Subcutaneous abdominal adipose tissue (tissue), 5 donors: ENCODE measurements around the gene FRRS1L.
A peak's percentile ranks its signal among the peaks of the same experiment; 100 is the strongest.

Source experiments
- H3K27ac ChIP-seq: one replicate; pipeline ENCODE4 v1.7.0; 2013; ENCODE audit warnings: low read depth, mild to moderate bottlenecking, inconsistent platforms, low read length, moderate library complexity
- H3K27me3 ChIP-seq, 5 donors: one replicate each; pipeline ENCODE4 v1.7.0; 2013; ENCODE audit warnings: low read length in 5 of 5, inconsistent platforms in 1 of 5; ENCODE audit not compliant: control insufficient read depth in 5 of 5, insufficient read depth in 4 of 5
- H3K36me3 ChIP-seq, 5 donors: one replicate each; pipeline ENCODE4 v1.7.0; 2013; ENCODE audit warnings: low read length in 5 of 5; ENCODE audit not compliant: control insufficient read depth in 5 of 5, insufficient read depth in 5 of 5
- H3K4me1 ChIP-seq, 5 donors: one replicate each; pipeline ENCODE4 v1.7.0; 2013; ENCODE audit warnings: low read length in 5 of 5, mild to moderate bottlenecking in 3 of 5, moderate library complexity in 1 of 5; ENCODE audit not compliant: control insufficient read depth in 5 of 5, insufficient read depth in 5 of 5
- H3K4me3 ChIP-seq, 5 donors: one replicate each; pipeline ENCODE4 v1.7.0; 2013; ENCODE audit warnings: low read length in 5 of 5, low read depth in 1 of 5
- H3K9ac ChIP-seq, 5 donors: one replicate each; pipeline ENCODE4 v1.7.0; 2013; ENCODE audit warnings: low read length in 5 of 5, mild to moderate bottlenecking in 4 of 5, moderate library complexity in 3 of 5
- H3K9me3 ChIP-seq, 5 donors: one replicate each; pipeline ENCODE4 v1.7.0; 2013; ENCODE audit warnings: low read length in 5 of 5; ENCODE audit not compliant: control insufficient read depth in 5 of 5
- donor health status: healthy.
- donor health status: healthy.
- donor health status: healthy.
- donor health status: healthy.
- donor health status: healthy.

FRRS1L gene, protein sequence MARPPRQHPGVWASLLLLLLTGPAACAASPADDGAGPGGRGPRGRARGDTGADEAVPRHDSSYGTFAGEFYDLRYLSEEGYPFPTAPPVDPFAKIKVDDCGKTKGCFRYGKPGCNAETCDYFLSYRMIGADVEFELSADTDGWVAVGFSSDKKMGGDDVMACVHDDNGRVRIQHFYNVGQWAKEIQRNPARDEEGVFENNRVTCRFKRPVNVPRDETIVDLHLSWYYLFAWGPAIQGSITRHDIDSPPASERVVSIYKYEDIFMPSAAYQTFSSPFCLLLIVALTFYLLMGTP

GRCh38 chr9:109166771-109167601, at the start of gene FRRS1L:
FRRS1L (minus strand) TSS chr9:109167249; CDS start chr9:109167138, 111 bp downstream.
- H3K9ac ChIP-seq, result no peak within 1 kb of the TSS
- H3K36me3 ChIP-seq, result no peaks in the 10 kb centered on the region
- H3K9me3 ChIP-seq, result peaks cover 0 to 7% (median 6%) of the 10 kb centered on the region in 5 donors
- peaks cover 0 to 4% (median 0%) of the 10 kb centered on the region in 5 donors for H3K4me1 ChIP-seq
- peak within 1 kb of the TSS in 1 of 5 donors; percentile 31 for H3K4me3 ChIP-seq
- H3K27ac ChIP-seq, result no peak within 1 kb of the TSS
- H3K27me3 ChIP-seq, result peaks cover 10 to 24% (median 16%) of the 10 kb centered on the region in 5 donors

- Histone ChIP-seq H3K4me1 (peaks cover 0 to 3% (median 0%) of the 10 kb centered on the region in 5 donors), H3K27me3 (no peaks in the 10 kb centered on the region), H3K36me3 (peaks cover 0 to 3% (median 0%) of the 10 kb centered on the region in 5 donors), H3K4me3 (no peak overlapping the region), H3K27ac (no peak overlapping the region), H3K9me3 (no peaks in the 10 kb centered on the region), H3K9ac (no peak overlapping the region)
Measured at GRCh38 chr9:109214414-109214813, 47.4 kb upstream of the FRRS1L start.

DNA sequence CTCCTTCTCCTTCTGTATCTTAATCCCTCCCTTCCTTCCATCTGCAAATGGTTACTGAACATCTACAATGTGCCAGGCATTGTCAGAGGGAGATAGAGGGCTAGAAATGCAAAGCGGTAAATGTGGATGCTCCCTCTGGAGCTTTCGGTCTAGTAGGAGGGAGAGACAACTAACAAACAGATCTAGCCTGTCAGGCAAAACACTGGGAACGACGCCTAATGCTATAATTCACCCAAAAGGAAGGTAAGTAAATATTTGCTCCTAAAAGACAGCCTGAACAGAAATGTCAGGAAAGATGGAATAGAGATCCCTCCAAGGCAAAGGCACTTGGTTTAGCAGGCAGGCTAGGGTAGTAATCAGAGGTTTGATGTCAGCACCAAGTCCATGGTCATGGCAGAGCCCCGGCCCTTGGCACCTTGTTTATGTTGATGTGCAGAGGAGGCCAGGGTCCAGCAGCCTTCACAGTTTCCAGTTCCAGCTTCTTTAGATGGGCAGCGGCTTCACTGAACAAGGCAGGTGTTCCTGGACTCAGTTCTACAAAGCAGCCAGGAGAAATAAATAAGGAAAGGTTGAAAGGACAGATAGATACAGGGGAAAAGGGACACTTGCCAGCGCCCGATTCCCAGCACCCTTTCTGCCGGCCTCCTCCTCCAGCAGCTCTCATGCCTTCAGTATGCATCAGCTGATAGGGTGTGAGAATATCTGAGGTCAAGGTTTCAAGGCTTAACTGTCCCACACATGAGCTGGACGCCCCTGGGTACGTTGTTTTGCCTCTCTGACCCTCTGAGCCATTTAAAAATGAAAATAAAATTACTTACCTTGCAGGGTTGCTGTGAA, 46.5 kb upstream of the FRRS1L start:
- Histone ChIP-seq H3K36me3 (peaks cover 0 to 3% (median 0%) of the 10 kb centered on the region in 5 donors), H3K27me3 (no peaks in the 10 kb centered on the region), H3K27ac (no peak overlapping the region), H3K4me3 (no peak overlapping the region), H3K4me1 (peaks cover 0 to 3% (median 0%) of the 10 kb centered on the region in 5 donors), H3K9me3 (no peaks in the 10 kb centered on the region), H3K9ac (no peak overlapping the region)

DNA sequence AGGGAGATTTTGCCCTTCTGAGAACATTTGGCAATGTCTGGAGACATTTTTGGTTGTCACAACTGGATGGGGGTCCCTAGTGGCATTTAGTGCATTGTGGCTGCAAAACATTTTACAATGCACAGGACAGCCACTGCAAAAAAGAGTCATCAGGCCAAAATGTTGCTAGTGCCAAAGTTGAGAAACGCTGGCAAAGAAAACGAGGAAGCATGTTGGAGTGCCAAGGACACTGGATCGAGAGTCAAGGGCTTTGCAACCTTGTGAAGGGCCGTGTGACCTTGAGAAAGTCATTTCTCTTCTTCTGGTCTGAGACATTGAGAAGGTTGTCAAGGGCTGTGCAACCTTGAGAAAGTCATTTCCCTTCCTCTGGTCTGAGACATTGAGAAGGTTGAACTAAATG, 45.7 kb upstream of the FRRS1L start:
- Histone ChIP-seq H3K27ac (no peak overlapping the region), H3K27me3 (no peaks in the 10 kb centered on the region), H3K9ac (no peak overlapping the region), H3K36me3 (peaks cover 0 to 3% (median 0%) of the 10 kb centered on the region in 5 donors), H3K4me1 (peaks cover 0 to 3% (median 0%) of the 10 kb centered on the region in 5 donors), H3K9me3 (no peaks in the 10 kb centered on the region), H3K4me3 (no peak overlapping the region)

GRCh38 chr9:109206670-109207069, 39.6 kb upstream of the FRRS1L start:
- Histone ChIP-seq H3K27ac (no peak overlapping the region), H3K9me3 (no peaks in the 10 kb centered on the region)

GRCh38 chr9:109205526-109205925, 38.5 kb upstream of the FRRS1L start:
- Histone ChIP-seq H3K27me3 (no peaks in the 10 kb centered on the region), H3K36me3 (peaks cover 0 to 18% (median 4%) of the 10 kb centered on the region in 5 donors), H3K9ac (no peak overlapping the region), H3K4me3 (no peak overlapping the region), H3K4me1 (no peaks in the 10 kb centered on the region), H3K9me3 (no peaks in the 10 kb centered on the region), H3K27ac (no peak overlapping the region)

More at GRCh38 chr9:109206670-109207069, 39.6 kb upstream of the FRRS1L start:
- peaks cover 0 to 18% (median 4%) of the 10 kb centered on the region in 5 donors for H3K36me3 ChIP-seq
- no peaks in the 10 kb centered on the region for H3K27me3 ChIP-seq
- no peaks in the 10 kb centered on the region for H3K4me1 ChIP-seq
- no peak overlapping the region for H3K4me3 ChIP-seq
- no peak overlapping the region for H3K9ac ChIP-seq

GRCh38 chr9:109203761-109204360, 36.8 kb upstream of the FRRS1L start:
- H3K9me3 ChIP-seq, result no peaks in the 10 kb centered on the region
- H3K4me3 ChIP-seq, result no peak overlapping the region
- H3K27ac ChIP-seq, result no peak overlapping the region
- H3K4me1 ChIP-seq, result no peaks in the 10 kb centered on the region
- H3K9ac ChIP-seq, result no peak overlapping the region
- H3K36me3 ChIP-seq, result peaks cover 0 to 18% (median 4%) of the 10 kb centered on the region in 5 donors
- no peaks in the 10 kb centered on the region for H3K27me3 ChIP-seq

DNA sequence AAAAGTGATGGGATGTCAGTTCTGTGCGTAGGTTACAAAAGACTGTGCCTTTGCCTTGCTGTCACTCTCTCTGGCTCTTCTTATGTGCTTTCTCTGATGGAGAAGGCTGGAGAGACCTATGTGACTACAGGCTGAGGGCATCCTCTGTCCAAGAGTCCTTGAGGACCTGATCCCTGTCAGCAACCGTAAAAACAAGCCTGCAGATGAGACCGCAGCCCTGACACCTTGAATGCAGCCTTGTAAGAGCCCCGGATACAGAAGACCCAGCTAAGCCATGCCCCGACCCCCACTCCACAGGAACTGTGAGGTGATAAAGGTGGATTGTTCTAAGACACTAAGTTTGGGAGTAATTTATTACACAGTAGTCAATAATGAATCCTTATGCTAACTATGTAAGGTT, 32.6 kb upstream of the FRRS1L start:
- H3K9me3 ChIP-seq, result no peaks in the 10 kb centered on the region

DNA sequence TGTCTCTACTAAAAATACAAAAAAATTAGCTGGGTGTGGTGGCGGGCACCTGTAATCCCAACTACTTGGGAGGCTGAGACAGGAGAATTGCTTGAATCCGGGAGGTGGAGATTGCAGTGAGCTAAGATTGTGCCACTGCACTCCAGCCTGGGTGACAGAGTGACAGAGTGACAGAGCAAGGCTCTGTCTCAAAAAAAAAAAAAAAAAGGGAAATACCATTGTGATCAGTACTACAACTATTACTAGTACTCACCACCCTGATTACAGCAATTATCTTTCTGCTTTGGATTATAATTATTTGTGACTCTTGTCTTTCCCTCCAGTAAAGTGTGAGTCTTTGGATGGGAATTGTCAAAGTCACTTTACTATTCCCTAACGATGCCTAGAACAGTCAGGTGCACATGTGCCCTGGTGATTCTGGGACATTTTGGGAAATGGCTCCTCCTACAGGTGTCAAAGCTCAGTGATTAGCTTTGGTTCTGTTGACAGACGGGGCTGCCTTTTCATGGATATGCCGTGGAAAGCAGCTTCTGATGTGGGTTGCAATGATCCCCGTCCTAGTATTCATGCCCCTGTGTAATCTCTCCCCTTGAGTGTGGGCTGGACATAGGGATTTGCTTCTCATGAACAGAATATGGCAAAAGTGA, 31.8 kb upstream of the FRRS1L start:
- Histone ChIP-seq H3K27me3 (no peaks in the 10 kb centered on the region), H3K9me3 (no peaks in the 10 kb centered on the region), H3K4me1 (peaks cover 0 to 10% (median 6%) of the 10 kb centered on the region in 5 donors), H3K36me3 (peaks cover 0 to 3% (median 0%) of the 10 kb centered on the region in 5 donors), H3K27ac (no peak overlapping the region), H3K9ac (no peak overlapping the region), H3K4me3 (no peak overlapping the region)

More for the DNA sequence above, 32.6 kb upstream of the FRRS1L start:
- Histone ChIP-seq H3K9ac (no peak overlapping the region), H3K27ac (no peak overlapping the region), H3K27me3 (no peaks in the 10 kb centered on the region), H3K4me3 (no peak overlapping the region), H3K36me3 (peaks cover 0 to 3% (median 0%) of the 10 kb centered on the region in 5 donors), H3K4me1 (peaks cover 0 to 10% (median 6%) of the 10 kb centered on the region in 5 donors)
